Pons (tissue), 1 donor: Measurements from ENCODE around the gene RHO.
A peak's percentile ranks its signal among the peaks of the same experiment; 100 is the strongest.

ENCODE experiments used
- DNase-seq: peaks from one replicate; pipeline ENCODE4 v3.0.0-alpha.2; 2016; ENCODE audit warnings: low spot score

Gene RHO

DNA sequence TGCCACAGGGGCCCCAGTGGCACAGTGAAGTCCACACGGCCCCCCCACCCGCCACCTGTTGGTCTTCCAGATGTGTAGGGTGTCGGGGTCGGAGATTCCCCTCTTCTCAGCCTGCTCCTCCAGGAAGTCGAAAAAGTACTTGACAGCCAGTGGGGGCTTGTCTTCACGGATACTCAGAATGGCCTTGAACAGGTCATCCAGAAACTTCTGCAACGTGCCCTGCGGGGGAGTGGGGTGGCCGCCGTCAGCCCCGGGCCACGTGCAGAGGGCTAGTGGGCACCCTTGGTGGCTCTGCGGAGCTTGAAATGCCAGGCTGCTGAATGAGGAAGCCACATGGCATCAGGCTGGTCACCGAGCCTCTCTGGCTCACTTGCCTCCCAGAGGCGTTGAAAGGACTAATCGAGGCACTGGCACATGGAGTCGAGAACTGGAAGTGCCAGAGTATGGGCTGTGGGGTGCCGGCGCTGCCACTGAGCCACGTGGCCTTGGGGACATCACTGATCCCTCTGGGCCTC lies 31.2 kb downstream of the RHO start:
- no peak for DNase-seq

- no peak for DNase-seq
Measured at GRCh38 chr3:129560269-129560787, 31.9 kb downstream of the RHO start.

- peak; percentile 31 for DNase-seq
Measured at GRCh38 chr3:129560911-129561594, 32.6 kb downstream of the RHO start.

- no peak for DNase-seq
Measured at GRCh38 chr3:129561619-129562248, 33.3 kb downstream of the RHO start.

DNA sequence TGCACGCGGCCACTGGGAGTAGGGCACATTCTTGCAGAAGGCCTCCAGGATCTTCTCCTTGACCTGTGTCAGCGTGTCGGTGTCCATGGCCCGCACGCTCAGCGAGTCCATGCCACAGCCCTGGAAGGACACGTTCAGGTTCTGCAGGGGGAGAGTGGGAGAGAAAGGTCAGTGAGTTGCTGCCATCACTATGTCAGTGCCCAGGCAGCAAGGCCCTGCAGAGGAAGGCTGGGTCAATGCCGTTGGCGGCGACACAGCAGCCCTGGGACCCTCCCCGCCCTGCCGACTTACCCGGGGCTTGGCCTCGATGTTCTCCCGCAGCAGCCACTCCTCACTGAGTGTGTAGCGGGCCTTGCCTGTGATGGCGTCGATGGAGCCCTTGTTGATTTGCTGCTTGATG lies 34.4 kb downstream of the RHO start:
- no peak for DNase-seq

DNA sequence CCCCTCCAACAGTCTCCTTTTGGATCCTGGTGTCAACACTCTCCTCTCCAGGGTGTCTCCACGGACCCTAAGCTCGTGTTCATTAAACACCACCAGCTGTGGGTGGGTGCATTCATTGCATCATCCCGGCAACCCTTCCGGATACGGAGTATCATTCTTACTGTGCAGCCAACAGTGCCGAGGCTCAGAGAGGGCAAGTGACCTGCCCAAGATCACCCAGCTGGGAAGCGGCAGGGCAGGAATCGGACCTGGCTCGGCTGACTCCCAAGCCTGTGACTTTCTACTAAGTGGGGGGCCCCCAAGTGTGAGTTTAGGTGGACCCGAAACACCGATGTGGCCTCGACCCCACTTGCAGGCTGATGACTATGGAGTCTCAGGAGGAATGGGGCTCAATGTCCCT lies 34.9 kb downstream of the RHO start:
- DNase-seq = no peak

- no peak for DNase-seq
Measured at GRCh38 chr3:129563850-129564535, 35.6 kb downstream of the RHO start.

GRCh38 chr3:129564981-129565644 lies 36.7 kb downstream of the RHO start:
- no peak for DNase-seq

- DNase-seq = no peak
Measured at GRCh38 chr3:129565902-129566301, 37.5 kb downstream of the RHO start.

DNA sequence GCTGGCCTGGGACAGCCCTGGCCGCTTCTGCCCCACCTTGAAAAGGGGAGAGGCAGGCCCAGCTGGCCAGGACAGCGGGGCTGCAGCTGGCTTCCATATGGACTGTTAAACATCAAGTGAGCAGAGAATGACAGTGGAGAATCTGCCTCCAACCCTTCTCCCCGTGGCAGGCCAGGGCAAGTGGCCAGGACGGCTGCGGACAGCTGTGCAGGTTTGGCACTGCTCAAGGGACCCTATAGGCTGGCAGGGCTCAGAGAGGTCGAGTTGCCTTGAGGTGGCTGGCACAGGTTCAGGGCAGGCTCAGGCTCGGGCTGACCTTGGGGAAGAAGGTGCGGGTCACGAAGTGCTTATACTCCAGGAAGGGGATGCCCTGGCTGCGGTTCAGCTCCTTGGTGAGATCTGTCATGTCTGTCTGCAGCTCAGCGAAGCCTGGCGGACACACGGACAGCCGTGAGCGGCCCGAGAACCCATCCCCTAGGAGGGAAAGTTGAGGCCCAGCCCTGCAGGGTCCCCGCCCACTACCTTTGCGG lies 38.8 kb downstream of the RHO start:
- DNase-seq = no peak

DNA sequence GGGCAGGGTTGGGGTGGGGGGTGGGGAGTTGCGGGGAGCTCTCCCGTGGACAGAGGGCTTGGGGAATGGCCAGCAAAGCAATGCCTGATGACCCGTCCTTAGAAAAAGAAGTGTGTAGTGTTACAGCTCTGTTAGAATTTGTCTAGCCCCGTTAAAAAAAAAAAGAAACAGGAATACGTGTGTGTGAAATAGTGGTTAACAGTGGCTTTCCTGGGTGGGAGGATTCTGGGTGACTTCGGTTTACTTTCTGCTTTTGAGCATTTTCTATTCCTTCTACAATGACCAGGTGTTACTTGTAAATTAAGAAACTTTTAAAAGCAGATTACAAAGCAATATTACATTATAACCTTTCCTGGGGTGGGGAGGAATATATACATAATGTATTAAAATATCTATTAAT lies 39.5 kb downstream of the RHO start:
- DNase-seq = no peak

GRCh38 chr3:129569856-129570255 lies 41.4 kb downstream of the RHO start:
- DNase-seq = no peak

DNA sequence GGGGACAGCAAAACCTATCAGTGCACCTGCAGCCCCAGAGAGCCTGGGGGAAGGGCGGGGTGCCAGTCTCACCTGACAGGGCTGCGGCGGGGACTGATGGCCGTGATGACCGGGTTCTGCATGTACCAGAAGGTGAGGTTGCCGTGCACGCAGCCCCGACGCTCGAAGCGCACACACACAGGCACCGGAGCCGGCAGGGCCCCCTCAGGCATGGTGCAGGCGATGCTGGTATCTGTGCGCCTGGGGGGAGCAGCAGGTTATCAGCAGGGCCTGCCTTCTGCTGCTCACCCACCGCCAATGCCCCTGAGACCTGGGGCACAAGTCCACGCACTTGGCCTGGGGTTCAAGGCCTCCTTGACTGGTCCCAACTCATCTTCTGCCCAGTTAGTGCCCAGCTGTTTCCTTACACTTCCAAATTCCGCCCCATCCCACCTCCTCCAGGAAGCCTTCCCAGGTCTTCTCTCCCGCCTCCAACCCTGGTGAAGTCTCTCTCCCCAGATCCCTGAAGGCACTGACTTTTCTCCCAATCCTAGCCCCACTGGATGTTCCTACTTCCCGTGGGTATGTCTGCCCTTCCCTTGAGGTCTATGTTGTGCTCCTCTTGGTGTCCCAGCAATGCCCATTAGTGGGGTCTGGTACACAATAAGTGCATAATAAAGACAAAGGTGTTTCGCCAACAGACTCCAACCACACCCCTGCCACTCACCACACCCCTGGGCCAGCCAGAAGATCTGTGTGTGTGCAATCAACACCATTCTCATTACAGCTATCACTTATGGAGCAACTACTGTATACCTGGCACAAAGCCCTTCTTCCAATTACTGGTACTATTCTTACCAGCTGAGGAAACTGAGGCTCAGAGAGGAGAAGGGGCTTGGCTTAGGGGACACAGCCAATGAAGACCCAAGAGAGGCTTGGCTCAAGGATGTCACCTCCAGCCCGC lies 43.4 kb downstream of the RHO start:
- DNase-seq = no peak

DNA sequence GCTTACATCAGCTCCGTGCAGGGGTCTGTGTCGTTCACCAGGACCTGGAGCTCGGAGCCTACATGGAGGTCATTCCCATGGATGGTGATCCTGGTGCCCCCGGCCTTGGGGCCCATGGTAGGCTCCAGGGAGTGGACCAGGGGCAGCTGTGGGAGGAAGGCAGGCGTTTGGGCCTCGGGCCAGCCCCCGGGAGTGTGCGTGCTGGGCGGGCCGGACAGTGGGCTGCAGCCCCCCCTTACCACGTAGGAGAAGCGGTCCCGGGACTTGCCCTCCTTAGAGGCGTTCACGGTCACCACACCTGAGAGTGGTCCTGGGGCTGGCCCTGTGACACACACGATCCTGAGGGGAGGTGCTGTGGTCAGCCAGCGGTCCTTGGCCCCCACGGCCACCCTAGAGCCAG lies 44.2 kb downstream of the RHO start:
- no peak for DNase-seq

- no peak for DNase-seq
Measured at GRCh38 chr3:129573493-129573892, 45.1 kb downstream of the RHO start.

- DNase-seq = no peak
Measured at GRCh38 chr3:129574206-129574605, 45.8 kb downstream of the RHO start.

DNA sequence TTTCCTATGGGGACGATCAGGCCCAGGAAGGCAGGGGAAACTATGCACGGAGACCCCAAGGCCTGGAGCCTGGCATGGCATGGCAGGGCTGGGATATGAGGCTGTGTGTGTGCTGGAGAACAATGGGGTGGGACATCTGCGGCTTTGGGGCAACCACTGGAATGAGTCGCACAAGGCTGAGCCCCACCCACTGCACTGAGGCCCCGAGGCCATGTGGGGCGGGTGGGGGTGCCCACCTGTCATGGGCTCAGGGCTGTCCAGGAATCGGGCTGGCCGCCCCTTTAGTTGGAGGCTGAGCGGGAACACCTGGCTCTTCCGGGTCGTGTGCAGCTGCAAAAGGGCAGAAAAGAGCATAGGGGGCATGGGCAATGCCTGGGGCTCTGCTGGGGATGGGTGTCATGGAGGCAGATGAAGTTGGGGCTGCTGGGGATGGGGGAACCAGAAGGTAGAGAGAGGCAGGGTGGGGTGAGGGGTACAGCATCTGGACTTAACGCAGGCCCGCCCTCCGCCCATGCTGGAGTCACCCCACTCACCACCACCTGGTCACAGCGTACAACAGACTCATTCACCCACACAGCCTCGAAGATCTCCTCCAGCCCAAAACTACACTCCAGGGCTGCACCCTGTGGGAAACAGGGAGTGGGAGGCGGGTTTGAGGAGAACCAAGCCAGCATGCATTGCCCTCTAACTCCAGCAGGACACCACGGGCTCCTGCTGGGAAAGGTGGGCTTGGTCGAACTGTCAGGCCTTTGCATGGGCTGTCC lies 47.0 kb downstream of the RHO start:
- DNase-seq = no peak

GRCh38 chr3:129575997-129576384 lies 47.6 kb downstream of the RHO start:
- DNase-seq = no peak

GRCh38 chr3:129576514-129577352 lies 48.3 kb downstream of the RHO start:
- no peak for DNase-seq
